Spinal cord (tissue), 10 donors: ENCODE measurements around the gene KCNQ5. TPM values are rescaled to one million over a fixed set of nuclear protein-coding genes. Genes with fewer than 3 reads are reported as not detected.

ENCODE experiments used
- DNase-seq, 6 donors: peaks; one replicate each; pipeline versions ENCODE4 v3.0.0 to v3.0.0-alpha.2; 2013 to 2015; ENCODE audit warnings: low spot score in 6 of 6, low read depth in 4 of 6
- H3K27ac ChIP-seq: one replicate; pipeline ENCODE4 v1.5.1; 2013; ENCODE audit warnings: low read depth, low read length, control low read depth
- H3K27me3 ChIP-seq: one replicate; pipeline ENCODE4 v1.6.1; 2013; ENCODE audit warnings: low read length; ENCODE audit not compliant: control insufficient read depth, insufficient read depth
- H3K36me3 ChIP-seq: one replicate; pipeline ENCODE4 v1.6.1; 2013; ENCODE audit warnings: low read length; ENCODE audit not compliant: control insufficient read depth, insufficient read depth
- H3K4me1 ChIP-seq: one replicate; pipeline ENCODE4 v1.6.1; 2013; ENCODE audit warnings: low read length; ENCODE audit not compliant: control insufficient read depth, insufficient read depth
- H3K4me3 ChIP-seq: one replicate; pipeline ENCODE4 v1.5.1; 2013; ENCODE audit warnings: low read depth, low read length, control low read depth
- H3K9me3 ChIP-seq: one replicate; pipeline ENCODE4 v1.6.1; 2013; ENCODE audit warnings: low read length; ENCODE audit not compliant: control insufficient read depth, insufficient read depth
- WGBS: methylation state at CpG from one replicate; pipeline ENCODE4 v1.1.5; 2013; ENCODE audit warnings: missing lambda C conversion rate; ENCODE audit not compliant: insufficient coverage; 5-methylcytosine and 5-hydroxymethylcytosine counted together
- polyA plus RNA-seq, 2 donors: library from polyadenylated mRNA; unstranded; fragments of 120-200 nt; gene quantifications; one replicate each; pipeline ENCODE4 v1.2.1, GENCODE V29; 2013; ENCODE audit not compliant: insufficient read length in 2 of 2
- total RNA-seq, 2 donors: library from RNA; depleted of rRNA in 1 of 2; stranded (reverse); fragments of 120-200 nt in 1 of 2; fragments of >200 nt in 1 of 2; gene quantifications; one replicate each; pipeline versions ENCODE4 v1.2.3 to v1.2.4, GENCODE V29; 2013 to 2014
- donor health status: healthy.

The KCNQ5 gene
- total and polyA plus RNA-seq, 4 donors: 2.4 to 9.2 (median 6.5) TPM

GRCh38 chr6:73131706-73132105 lies 509.8 kb downstream of the KCNQ5 start:
- no peak overlapping the region for H3K27ac ChIP-seq
- H3K36me3 ChIP-seq: peaks cover 3% of the 10 kb centered on the region
- H3K27me3 ChIP-seq: no peaks in the 10 kb centered on the region
- DNase-seq: no peak
- H3K4me1 ChIP-seq: peaks cover 6% of the 10 kb centered on the region
- no peak overlapping the region for H3K4me3 ChIP-seq
- WGBS: 86% methylated on average over 1 of the region's 4 CpGs
- no peaks in the 10 kb centered on the region for H3K9me3 ChIP-seq

- no peaks in the 10 kb centered on the region for H3K27me3 ChIP-seq
- peaks cover 6% of the 10 kb centered on the region for H3K4me1 ChIP-seq
- no peak overlapping the region for H3K27ac ChIP-seq
- peaks cover 3% of the 10 kb centered on the region for H3K36me3 ChIP-seq
- H3K9me3 ChIP-seq: no peaks in the 10 kb centered on the region
- no peak overlapping the region for H3K4me3 ChIP-seq
- DNase-seq: no peak
- 60% methylated on average over 9 of the region's 11 CpGs for WGBS
These were observed 512.7 kb downstream of the KCNQ5 start for GRCh38 chr6:73134588-73134987.

GRCh38 chr6:73139681-73140383 lies 518.0 kb downstream of the KCNQ5 start:
- DNase-seq: no peak
- H3K9me3 ChIP-seq: no peaks in the 10 kb centered on the region
- 85% methylated on average over 2 of the region's 3 CpGs for WGBS

DNA sequence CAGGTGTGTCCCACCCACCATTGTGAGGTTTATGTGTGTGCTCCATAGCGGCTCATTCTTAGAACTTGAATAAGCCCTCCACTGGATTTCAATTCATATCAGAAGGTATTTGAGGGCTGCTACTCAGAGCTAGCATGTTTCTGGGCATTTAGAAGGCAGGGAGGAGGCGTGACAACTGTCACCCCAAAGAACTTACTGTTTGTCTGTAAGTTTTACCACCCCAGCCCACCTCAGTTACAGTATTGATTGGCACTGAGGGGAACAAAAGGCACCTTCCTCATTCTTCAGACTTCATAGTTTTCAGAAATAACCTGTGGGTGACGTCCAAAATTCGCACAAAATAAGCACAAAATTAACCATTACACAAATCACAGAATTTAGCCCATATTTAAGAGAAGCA lies 521.7 kb downstream of the KCNQ5 start:
- 87% methylated on average over 2 of the region's 4 CpGs for WGBS
- no peaks in the 10 kb centered on the region for H3K36me3 ChIP-seq
- no peaks in the 10 kb centered on the region for H3K4me1 ChIP-seq
- H3K4me3 ChIP-seq: no peak overlapping the region
- no peaks in the 10 kb centered on the region for H3K9me3 ChIP-seq
- no peaks in the 10 kb centered on the region for H3K27me3 ChIP-seq
- no peak for DNase-seq
- H3K27ac ChIP-seq: no peak overlapping the region

More at GRCh38 chr6:73139681-73140383, 518.0 kb downstream of the KCNQ5 start:
- Histone ChIP-seq H3K4me3 (no peak overlapping the region), H3K27me3 (no peaks in the 10 kb centered on the region), H3K4me1 (no peaks in the 10 kb centered on the region), H3K27ac (no peak overlapping the region), H3K36me3 (no peaks in the 10 kb centered on the region)

DNA sequence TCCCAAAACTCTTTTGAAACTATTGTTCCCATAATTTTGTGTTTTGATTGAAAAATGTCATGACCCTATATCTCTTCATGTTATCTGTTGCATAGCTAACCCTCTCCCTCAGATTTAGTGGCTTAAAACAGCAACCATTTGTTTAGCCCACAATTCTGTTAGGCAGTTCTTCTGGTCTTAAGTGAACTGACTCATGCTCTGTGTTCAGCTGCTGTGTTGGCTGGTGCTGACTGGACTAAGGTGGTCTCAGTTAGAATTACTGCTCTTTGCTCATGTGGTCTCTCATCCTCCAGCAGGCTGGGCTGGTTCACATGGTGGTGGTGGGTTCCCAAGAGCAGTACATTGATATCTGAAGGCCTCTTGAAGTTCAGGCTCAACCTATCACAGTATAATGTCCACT lies 522.7 kb downstream of the KCNQ5 start:
- Histone ChIP-seq H3K27me3 (no peaks in the 10 kb centered on the region), H3K36me3 (no peaks in the 10 kb centered on the region), H3K4me1 (no peaks in the 10 kb centered on the region), H3K9me3 (no peaks in the 10 kb centered on the region), H3K27ac (no peak overlapping the region), H3K4me3 (no peak overlapping the region)
- DNase-seq: no peak

DNA sequence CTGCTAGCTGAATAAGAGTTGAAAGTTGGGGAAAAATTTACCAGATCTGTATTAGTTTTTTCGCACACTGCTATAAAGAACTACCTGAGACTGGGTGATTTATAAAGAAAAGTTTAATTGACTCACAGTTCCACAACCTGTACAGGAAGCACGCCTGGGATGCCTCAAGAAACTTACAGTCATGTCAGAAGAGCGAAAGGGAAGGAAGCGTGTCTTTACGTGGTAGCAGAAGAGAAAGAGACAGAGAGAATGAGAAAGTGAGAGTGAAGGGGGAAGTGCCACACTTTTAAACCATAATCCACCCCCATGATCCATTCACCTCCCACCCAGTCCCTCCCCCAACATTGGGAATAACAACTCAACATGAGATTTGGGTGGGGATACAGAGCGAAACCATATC lies 523.8 kb downstream of the KCNQ5 start:
- Histone ChIP-seq H3K4me3 (no peak overlapping the region), H3K4me1 (no peaks in the 10 kb centered on the region), H3K27ac (no peak overlapping the region), H3K36me3 (no peaks in the 10 kb centered on the region), H3K27me3 (no peaks in the 10 kb centered on the region), H3K9me3 (no peaks in the 10 kb centered on the region)
- no peak for DNase-seq
- no CpG with 5 or more reads among the region's 6 CpGs for WGBS

DNA sequence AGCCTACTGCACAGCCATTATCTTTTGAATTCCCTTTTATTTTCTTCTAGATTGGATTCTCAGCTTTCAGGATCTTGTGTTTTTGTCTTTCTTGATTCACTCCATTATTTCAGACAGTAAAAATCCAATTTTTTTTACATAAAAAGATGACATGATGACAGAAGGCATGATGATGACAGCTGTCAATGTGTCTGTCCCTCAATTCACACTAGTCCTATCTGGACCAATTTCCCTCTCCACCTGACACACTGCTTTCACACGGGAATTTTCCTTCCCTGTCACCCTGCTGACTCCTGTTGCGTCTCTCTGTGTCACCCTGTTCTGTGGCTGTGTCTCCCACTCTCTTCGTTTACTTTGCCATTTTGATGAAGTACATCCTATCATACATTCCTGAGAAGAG lies 529.9 kb downstream of the KCNQ5 start:
- H3K4me1 ChIP-seq: no peaks in the 10 kb centered on the region
- H3K27ac ChIP-seq: no peak overlapping the region
- no peaks in the 10 kb centered on the region for H3K27me3 ChIP-seq
- no peak overlapping the region for H3K4me3 ChIP-seq
- no peaks in the 10 kb centered on the region for H3K9me3 ChIP-seq
- no peak for DNase-seq
- WGBS: 65% methylated on average over 2 of the region's 3 CpGs
- no peaks in the 10 kb centered on the region for H3K36me3 ChIP-seq

- Histone ChIP-seq H3K4me3 (no peak overlapping the region), H3K9me3 (no peaks in the 10 kb centered on the region), H3K4me1 (no peaks in the 10 kb centered on the region), H3K27ac (no peak overlapping the region), H3K36me3 (no peaks in the 10 kb centered on the region), H3K27me3 (no peaks in the 10 kb centered on the region)
- no peak for DNase-seq
- WGBS: no CpG with 5 or more reads among the region's 2 CpGs
These were observed 530.7 kb downstream of the KCNQ5 start for GRCh38 chr6:73152556-73152955.

GRCh38 chr6:73152966-73153757 lies 531.3 kb downstream of the KCNQ5 start:
- no peak overlapping the region for H3K27ac ChIP-seq

More at GRCh38 chr6:73152966-73153757, 531.3 kb downstream of the KCNQ5 start:
- H3K36me3 ChIP-seq: no peaks in the 10 kb centered on the region
- H3K4me1 ChIP-seq: no peaks in the 10 kb centered on the region
- no CpG with 5 or more reads among the region's 2 CpGs for WGBS
- no peak overlapping the region for H3K4me3 ChIP-seq
- H3K9me3 ChIP-seq: no peaks in the 10 kb centered on the region
- DNase-seq: peak in 1 of 6 donors; percentile 50
- no peaks in the 10 kb centered on the region for H3K27me3 ChIP-seq
